ENCODE measurements around the gene SLC1A2. TPM values are rescaled to one million over a fixed set of nuclear protein-coding genes. Genes with fewer than 3 reads are reported as not detected.

The SLC1A2 gene
- total and polyA plus RNA-seq, 2 experiments from 2014 or later, result 0.70 to 2.8 TPM

DNA sequence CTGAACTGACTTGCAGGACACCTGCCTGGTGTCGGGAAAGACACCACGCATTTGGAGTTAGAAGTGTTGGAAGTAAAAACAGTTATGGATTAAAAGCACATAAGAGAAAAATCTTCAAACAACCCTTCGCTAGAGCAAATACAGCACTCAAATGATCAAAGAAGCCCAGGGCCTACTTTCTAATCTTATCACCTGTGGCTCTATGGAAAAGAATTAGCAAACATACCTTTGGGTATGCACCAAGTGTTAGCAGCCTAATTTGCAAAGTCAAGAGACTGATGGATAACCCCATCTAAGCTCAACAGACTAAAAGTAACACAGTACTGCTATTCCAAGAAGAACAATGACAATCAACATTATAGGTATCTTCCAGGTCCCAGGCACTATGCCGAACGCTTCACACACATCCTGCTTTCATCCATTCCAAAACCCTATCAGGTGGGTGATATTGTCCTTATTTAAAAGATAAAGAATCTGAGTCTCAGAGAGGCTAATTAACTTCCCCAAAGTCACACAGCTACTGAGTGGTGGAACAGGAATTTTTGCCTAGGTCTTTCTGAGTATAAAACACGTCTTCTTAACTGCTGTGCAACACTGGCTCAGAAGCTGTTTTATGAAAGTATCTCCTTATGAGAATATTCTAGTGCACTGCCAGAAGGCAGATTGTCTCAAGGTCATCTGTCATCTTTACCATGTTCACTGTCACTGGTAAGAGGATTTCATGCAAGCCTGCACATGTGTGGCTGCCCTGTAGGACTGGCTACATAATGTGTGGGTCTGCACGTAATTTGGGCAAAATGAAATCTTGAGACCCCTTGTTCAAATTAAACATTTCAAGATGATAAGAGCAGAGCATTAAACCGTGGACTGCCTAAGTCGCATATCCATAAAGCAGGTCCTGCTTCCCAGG is 16.4 kb downstream of the SLC1A2 start (continued):
- TF ChIP-seq, protein P1, sequence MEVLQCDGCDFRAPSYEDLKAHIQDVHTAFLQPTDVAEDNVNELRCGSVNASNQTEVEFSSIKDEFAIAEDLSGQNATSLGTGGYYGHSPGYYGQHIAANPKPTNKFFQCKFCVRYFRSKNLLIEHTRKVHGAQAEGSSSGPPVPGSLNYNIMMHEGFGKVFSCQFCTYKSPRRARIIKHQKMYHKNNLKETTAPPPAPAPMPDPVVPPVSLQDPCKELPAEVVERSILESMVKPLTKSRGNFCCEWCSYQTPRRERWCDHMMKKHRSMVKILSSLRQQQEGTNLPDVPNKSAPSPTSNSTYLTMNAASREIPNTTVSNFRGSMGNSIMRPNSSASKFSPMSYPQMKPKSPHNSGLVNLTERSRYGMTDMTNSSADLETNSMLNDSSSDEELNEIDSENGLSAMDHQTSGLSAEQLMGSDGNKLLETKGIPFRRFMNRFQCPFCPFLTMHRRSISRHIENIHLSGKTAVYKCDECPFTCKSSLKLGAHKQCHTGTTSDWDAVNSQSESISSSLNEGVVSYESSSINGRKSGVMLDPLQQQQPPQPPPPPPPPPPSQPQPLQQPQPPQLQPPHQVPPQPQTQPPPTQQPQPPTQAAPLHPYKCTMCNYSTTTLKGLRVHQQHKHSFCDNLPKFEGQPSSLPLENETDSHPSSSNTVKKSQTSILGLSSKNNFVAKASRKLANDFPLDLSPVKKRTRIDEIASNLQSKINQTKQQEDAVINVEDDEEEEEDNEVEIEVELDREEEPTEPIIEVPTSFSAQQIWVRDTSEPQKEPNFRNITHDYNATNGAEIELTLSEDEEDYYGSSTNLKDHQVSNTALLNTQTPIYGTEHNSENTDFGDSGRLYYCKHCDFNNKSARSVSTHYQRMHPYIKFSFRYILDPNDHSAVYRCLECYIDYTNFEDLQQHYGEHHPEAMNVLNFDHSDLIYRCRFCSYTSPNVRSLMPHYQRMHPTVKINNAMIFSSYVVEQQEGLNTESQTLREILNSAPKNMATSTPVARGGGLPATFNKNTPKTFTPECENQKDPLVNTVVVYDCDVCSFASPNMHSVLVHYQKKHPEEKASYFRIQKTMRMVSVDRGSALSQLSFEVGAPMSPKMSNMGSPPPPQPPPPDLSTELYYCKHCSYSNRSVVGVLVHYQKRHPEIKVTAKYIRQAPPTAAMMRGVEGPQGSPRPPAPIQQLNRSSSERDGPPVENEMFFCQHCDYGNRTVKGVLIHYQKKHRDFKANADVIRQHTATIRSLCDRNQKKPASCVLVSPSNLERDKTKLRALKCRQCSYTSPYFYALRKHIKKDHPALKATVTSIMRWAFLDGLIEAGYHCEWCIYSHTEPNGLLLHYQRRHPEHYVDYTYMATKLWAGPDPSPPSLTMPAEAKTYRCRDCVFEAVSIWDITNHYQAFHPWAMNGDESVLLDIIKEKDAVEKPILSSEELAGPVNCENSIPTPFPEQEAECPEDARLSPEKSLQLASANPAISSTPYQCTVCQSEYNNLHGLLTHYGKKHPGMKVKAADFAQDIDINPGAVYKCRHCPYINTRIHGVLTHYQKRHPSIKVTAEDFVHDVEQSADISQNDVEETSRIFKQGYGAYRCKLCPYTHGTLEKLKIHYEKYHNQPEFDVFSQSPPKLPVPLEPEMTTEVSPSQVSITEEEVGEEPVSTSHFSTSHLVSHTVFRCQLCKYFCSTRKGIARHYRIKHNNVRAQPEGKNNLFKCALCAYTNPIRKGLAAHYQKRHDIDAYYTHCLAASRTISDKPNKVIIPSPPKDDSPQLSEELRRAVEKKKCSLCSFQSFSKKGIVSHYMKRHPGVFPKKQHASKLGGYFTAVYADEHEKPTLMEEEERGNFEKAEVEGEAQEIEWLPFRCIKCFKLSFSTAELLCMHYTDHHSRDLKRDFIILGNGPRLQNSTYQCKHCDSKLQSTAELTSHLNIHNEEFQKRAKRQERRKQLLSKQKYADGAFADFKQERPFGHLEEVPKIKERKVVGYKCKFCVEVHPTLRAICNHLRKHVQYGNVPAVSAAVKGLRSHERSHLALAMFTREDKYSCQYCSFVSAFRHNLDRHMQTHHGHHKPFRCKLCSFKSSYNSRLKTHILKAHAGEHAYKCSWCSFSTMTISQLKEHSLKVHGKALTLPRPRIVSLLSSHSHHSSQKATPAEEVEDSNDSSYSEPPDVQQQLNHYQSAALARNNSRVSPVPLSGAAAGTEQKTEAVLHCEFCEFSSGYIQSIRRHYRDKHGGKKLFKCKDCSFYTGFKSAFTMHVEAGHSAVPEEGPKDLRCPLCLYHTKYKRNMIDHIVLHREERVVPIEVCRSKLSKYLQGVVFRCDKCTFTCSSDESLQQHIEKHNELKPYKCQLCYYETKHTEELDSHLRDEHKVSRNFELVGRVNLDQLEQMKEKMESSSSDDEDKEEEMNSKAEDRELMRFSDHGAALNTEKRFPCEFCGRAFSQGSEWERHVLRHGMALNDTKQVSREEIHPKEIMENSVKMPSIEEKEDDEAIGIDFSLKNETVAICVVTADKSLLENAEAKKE (CRISPR knock-in tag; IDR thresholded peaks at IDR 0.05), result no peak
- no peak for TF ChIP-seq JUNB (IDR thresholded peaks at IDR 0.05; ENCODE audit: unreplicated experiment)
- TF ChIP-seq, protein P2, sequence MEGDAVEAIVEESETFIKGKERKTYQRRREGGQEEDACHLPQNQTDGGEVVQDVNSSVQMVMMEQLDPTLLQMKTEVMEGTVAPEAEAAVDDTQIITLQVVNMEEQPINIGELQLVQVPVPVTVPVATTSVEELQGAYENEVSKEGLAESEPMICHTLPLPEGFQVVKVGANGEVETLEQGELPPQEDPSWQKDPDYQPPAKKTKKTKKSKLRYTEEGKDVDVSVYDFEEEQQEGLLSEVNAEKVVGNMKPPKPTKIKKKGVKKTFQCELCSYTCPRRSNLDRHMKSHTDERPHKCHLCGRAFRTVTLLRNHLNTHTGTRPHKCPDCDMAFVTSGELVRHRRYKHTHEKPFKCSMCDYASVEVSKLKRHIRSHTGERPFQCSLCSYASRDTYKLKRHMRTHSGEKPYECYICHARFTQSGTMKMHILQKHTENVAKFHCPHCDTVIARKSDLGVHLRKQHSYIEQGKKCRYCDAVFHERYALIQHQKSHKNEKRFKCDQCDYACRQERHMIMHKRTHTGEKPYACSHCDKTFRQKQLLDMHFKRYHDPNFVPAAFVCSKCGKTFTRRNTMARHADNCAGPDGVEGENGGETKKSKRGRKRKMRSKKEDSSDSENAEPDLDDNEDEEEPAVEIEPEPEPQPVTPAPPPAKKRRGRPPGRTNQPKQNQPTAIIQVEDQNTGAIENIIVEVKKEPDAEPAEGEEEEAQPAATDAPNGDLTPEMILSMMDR (conservative IDR thresholded peaks at IDR 0.05; ENCODE audit: low read depth in 2 of 2), result no peak
- TF ChIP-seq ZNF114 (CRISPR knock-in tag; IDR thresholded peaks at IDR 0.05), result no peak
- TF ChIP-seq EZH2phosphoT487 (IDR thresholded peaks at IDR 0.05; ENCODE audit: unreplicated experiment), result no peak
- TF ChIP-seq, protein P3, sequence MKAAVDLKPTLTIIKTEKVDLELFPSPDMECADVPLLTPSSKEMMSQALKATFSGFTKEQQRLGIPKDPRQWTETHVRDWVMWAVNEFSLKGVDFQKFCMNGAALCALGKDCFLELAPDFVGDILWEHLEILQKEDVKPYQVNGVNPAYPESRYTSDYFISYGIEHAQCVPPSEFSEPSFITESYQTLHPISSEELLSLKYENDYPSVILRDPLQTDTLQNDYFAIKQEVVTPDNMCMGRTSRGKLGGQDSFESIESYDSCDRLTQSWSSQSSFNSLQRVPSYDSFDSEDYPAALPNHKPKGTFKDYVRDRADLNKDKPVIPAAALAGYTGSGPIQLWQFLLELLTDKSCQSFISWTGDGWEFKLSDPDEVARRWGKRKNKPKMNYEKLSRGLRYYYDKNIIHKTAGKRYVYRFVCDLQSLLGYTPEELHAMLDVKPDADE (IDR thresholded peaks at IDR 0.05), result no peak
- no peak for TF ChIP-seq ZNF331 (CRISPR knock-in tag; IDR thresholded peaks at IDR 0.05; ENCODE audit: low read depth)
- TF ChIP-seq NANOG (IDR thresholded peaks at IDR 0.05; ENCODE audit: borderline replicate concordance), result no peak
- TF ChIP-seq POLR2AphosphoS5 (IDR thresholded peaks at IDR 0.05; ENCODE audit: low read depth), result no peak

Measured in GM23338 (cell line).